Keratinocyte (primary cell): ENCODE results near the gene TPD52L1.

Experiments
- CTCF ChIP-seq, 3 experiments: IDR thresholded peaks in 1 of 3; conservative IDR thresholded peaks in 1 of 3; optimal IDR thresholded peaks in 1 of 3; 2 replicates in 2 of 3; 3 replicates in 1 of 3; pipeline versions ENCODE3 to v1.5.1; 2011; ENCODE audit warnings: low read length in 3 of 3, mild to moderate bottlenecking in 3 of 3, moderate library complexity in 2 of 3, control low read depth in 1 of 3, inconsistent platforms in 1 of 3; ENCODE audit not compliant: insufficient read depth in 2 of 3; ENCODE audit errors: extremely low read depth in 1 of 3
- EZH2 ChIP-seq: IDR thresholded peaks from one replicate; pipeline ENCODE4 v1.6.1; 2012; ENCODE audit warnings: inconsistent platforms, mild to moderate bottlenecking, low read length, moderate library complexity

- TF ChIP-seq EZH2 (no peak), CTCF (optimal IDR thresholded peaks at IDR 0.05 in 1 of 3, IDR thresholded peaks at IDR 0.05 in 1 of 3, conservative IDR thresholded peaks at IDR 0.05 in 1 of 3; ENCODE audit: extremely low read depth in 1 of 3, insufficient read depth in 2 of 3, low read length in 3 of 3) (no peak)
Observed at GRCh38 chr6:125301435-125302391, 148.1 kb downstream of the TPD52L1 start, which contains the start of gene HDDC2.
